ENCODE measurements around the gene FLT3. TPM values are rescaled to one million over a fixed set of nuclear protein-coding genes. Genes with fewer than 3 reads are reported as not detected.

Gene FLT3
- total and polyA plus RNA-seq, 8 donors = 0.18 to 3.5 (median 1.2) TPM; not detected in 3

DNA sequence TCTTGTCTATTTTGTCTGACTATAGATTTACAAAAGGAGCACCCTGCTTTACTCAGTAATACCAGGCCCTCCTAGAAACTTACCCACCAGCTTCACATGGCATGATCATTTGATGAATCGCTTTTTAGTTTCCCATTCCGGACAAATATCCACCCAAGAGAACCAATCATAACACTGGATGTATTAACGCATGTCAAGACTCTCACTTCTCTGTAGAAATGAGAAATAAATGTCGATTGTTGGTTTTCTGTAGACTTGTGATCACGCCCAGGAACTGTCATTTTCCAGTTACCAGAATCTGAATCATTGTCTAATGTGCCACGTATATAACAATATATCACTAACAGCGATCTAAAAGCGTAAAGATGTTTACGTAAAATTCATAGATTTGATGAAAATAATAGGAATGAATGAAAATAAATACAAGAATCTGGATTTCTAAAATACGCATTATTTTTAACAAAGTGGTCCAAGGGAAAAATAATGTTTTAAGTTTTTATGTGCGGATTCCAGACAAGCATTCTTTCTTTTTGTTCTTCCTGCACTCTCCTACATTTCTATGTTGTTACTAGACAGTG lies 145.3 kb downstream of the FLT3 start:
- Histone ChIP-seq H3K4me1 (peaks cover 17 to 64% (median 34%) of the 10 kb centered on the region in 4 donors), H3K27ac (peak overlapping the region in 1 of 5 donors; percentile 89), H3K9me3 (no peaks in the 10 kb centered on the region), H3K36me3 (no peaks in the 10 kb centered on the region), H3K27me3 (peaks cover 15 to 96% (median 70%) of the 10 kb centered on the region in 3 donors), H3K4me3 (peak overlapping the region in 1 of 4 donors; percentile 56)
- 50 to 68% (median 66%) methylated on average over 11 of the region's 11 CpGs for WGBS, 5 donors
- intact Hi-C loops (cut with DNase I; ENCODE audit: low total_unique reads) = no loop called here
- TF ChIP-seq EP300 (IDR thresholded peaks at IDR 0.05) (no peak), POLR2A (IDR thresholded peaks at IDR 0.05) (no peak), POLR2AphosphoS5 (IDR thresholded peaks at IDR 0.05) (no peak)
- TF ChIP-seq, protein P1, sequence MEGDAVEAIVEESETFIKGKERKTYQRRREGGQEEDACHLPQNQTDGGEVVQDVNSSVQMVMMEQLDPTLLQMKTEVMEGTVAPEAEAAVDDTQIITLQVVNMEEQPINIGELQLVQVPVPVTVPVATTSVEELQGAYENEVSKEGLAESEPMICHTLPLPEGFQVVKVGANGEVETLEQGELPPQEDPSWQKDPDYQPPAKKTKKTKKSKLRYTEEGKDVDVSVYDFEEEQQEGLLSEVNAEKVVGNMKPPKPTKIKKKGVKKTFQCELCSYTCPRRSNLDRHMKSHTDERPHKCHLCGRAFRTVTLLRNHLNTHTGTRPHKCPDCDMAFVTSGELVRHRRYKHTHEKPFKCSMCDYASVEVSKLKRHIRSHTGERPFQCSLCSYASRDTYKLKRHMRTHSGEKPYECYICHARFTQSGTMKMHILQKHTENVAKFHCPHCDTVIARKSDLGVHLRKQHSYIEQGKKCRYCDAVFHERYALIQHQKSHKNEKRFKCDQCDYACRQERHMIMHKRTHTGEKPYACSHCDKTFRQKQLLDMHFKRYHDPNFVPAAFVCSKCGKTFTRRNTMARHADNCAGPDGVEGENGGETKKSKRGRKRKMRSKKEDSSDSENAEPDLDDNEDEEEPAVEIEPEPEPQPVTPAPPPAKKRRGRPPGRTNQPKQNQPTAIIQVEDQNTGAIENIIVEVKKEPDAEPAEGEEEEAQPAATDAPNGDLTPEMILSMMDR (IDR thresholded peaks at IDR 0.05) = no peak
- DNase-seq = no peak

DNA sequence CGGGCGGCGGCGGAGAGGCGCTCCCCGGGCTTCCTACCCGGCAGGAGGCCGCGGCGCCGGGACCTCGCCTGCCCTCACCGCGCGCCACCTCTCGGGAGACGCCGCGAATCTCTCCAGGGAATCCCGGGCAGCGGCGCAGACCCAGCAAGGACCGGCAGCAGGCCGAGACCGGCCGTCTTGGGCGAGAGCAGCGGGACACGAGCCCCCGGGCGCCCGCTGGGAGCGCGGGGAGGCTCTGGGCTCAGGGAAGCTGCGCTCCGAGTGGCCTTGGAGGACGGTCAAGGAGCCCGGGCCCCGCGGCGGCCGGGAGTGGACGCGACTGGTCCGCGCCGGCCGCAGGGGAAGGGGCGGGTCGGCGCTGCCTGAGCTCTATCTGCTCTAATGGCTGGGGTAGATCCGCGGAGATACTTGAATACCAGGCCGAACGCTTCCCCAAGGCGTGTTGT lies 145.9 kb downstream of the FLT3 start:
- Histone ChIP-seq H3K4me1 (peaks cover 16 to 57% (median 28%) of the 10 kb centered on the region in 4 donors), H3K27ac (peak overlapping the region; percentile 80 to 89 (median 85)), H3K9me3 (no peaks in the 10 kb centered on the region), H3K27me3 (peaks cover 15 to 96% (median 63%) of the 10 kb centered on the region in 3 donors), H3K36me3 (no peaks in the 10 kb centered on the region), H3K4me3 (peak overlapping the region; percentile 43 to 56 (median 46))
- intact Hi-C loops (cut with DNase I; ENCODE audit: low total_unique reads) = no loop called here
- TF ChIP-seq, protein P1 (IDR thresholded peaks at IDR 0.05) = no peak
- TF ChIP-seq EP300 (IDR thresholded peaks at IDR 0.05) (no peak), POLR2AphosphoS5 (IDR thresholded peaks at IDR 0.05) (no peak), POLR2A (IDR thresholded peaks at IDR 0.05) (no peak)
- DNase-seq = peak; percentile 49 to 69
- WGBS, 5 donors = 2 to 7% (median 3%) methylated on average over 28 to 56 of the region's 56 CpGs

DNA sequence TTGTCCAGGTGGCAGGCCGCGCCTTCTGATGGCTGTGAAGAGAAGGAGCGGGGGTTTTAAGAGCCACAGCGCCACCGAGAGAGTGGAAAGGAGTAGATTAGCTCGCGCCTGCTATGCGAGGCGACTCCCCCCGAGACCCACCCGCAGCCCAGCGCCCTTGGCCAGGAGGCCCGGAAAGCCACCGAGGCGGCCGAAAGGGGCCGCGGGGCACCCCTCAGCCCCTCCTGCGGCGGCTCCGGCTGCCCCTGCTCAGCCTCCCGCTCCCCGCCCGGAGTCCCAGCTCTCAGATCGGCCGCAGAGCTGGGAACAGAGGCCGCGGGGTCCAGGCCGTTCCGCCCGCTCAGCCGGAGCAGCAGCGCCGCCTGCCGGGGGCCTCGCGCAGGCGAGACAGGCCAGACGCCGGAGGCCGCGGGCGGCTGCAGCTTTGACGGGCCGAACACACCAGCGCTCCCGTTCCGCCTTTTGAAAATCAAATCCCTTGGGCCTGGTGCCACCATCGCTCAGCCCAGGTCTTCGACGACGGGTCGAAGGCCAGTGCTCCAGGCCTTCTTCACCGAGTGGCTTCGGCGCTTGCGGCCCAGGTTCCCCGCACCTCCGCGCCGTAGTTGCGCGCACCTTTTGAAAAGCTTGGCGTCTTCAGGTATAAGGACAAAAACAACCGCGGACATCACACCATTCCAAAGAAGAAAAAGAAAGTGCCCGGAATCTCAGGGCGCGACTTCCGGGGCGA lies 146.5 kb downstream of the FLT3 start:
- peaks cover 11 to 90% (median 57%) of the 10 kb centered on the region in 3 donors for H3K27me3 ChIP-seq
- peak overlapping the region; percentile 80 to 89 (median 85) for H3K27ac ChIP-seq
- intact Hi-C loops (cut with DNase I; ENCODE audit: low total_unique reads) = no loop called here

More for the DNA sequence above, 146.5 kb downstream of the FLT3 start:
- Histone ChIP-seq H3K36me3 (no peaks in the 10 kb centered on the region), H3K4me1 (peaks cover 16 to 51% (median 23%) of the 10 kb centered on the region in 4 donors), H3K9me3 (no peaks in the 10 kb centered on the region), H3K4me3 (peak overlapping the region; percentile 43 to 56 (median 46))
- 1 to 2% (median 1%) methylated on average over 25 to 71 of the region's 71 CpGs for WGBS, 5 donors
- DNase-seq = peak; percentile 88 to 95
- TF ChIP-seq POLR2AphosphoS5 (IDR thresholded peaks at IDR 0.05) (no peak), EP300 (IDR thresholded peaks at IDR 0.05) (no peak)
- TF ChIP-seq, protein P1 (IDR thresholded peaks at IDR 0.05) = peak in 5 of 7 experiments; percentile 58 to 89 (median 84)

Small RNAs within 50 kb of the gene (small RNA-seq; reads per million reads assigned to genes)
- 0 reads per million in 4 donors for gene RN7SL272P

Other genes with a start within 250 kb of the FLT3 start
- under 1 TPM in 2 of 5 donors, not detected in 3; 0.29 to 0.92 TPM for gene PDX1, start 180.6 kb downstream of the FLT3 start, total RNA-seq
- gene PDX1, start 180.6 kb downstream of the FLT3 start, polyA plus RNA-seq = 1 to 10 TPM in 2 of 3 donors, under 1 TPM in 1; 0.13 to 1.8 (median 1.2) TPM
- 100 to 1,000 TPM in 1 of 5 donors, 1 to 10 TPM in 1, not detected in 3; 2.4 to 106 TPM for gene CDX2, start 131.3 kb downstream of the FLT3 start, total RNA-seq
- under 1 TPM in 2 of 3 donors, not detected in 1; 0.03 to 0.12 TPM for gene CDX2, start 131.3 kb downstream of the FLT3 start, polyA plus RNA-seq
- gene URAD, start 111.9 kb downstream of the FLT3 start, total RNA-seq = 100 to 1,000 TPM in 1 of 5 donors, 1 to 10 TPM in 1, not detected in 3; 1.1 to 165 TPM
- under 1 TPM in 1 of 3 donors, not detected in 2; 0.13 TPM for gene URAD, start 111.9 kb downstream of the FLT3 start, polyA plus RNA-seq
- 10 to 100 TPM; 20.9 to 68.1 (median 36.8) TPM for gene PAN3, start 38.0 kb upstream of the FLT3 start, total RNA-seq
- 10 to 100 TPM in 1 of 3 donors, 1 to 10 TPM in 2; 3.9 to 11.7 (median 5.8) TPM for gene PAN3, start 38.0 kb upstream of the FLT3 start, polyA plus RNA-seq